GM19467 (cell line): ENCODE measurements around the gene SLC7A8.
"Not testable (repeated sequence)": the region's sequence is repeated elsewhere in the genome, so short reads cannot be mapped to it uniquely, and the experiment has no call there.

ENCODE experiments used
- ATAC-seq: cut with Tn5 transposase; IDR thresholded peaks from one replicate; pipeline ENCODE4 v1.9.1; 2021; ENCODE audit warnings: mild to moderate bottlenecking, moderate library complexity; ENCODE audit not compliant: unreplicated experiment

Gene SLC7A8

GRCh38 chr14:23183479-23183878, at the start of gene SLC7A8:
Gene SLC7A8 (minus strand): TSS chr14:23183660. CDS start chr14:23182914, 746 bp downstream.
- ATAC-seq: no peak

GRCh38 chr14:23232241-23232808, 48.9 kb upstream of the SLC7A8 start:
- not testable (repeated sequence) for ATAC-seq

- no peak for ATAC-seq
Measured at GRCh38 chr14:23228812-23229211, 45.4 kb upstream of the SLC7A8 start.

DNA sequence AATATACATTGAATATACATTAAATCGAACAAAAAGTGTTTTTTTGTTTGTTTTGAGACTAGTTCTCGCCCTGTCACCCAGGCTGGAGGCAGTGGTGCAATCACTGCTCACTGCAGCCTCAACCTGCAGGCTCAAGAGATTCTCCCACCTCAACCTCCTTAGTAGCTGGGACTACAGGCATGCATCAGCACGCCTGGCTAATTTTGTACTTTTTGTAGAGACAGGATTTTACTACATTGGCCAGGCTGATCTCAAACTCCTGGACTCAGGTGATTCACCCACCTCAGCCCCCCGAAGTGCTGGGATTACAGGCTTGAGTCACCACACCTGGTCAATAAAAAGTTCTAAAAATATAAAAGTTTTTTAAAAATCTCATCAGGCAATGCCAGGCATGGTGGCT, 44.1 kb upstream of the SLC7A8 start:
- no peak for ATAC-seq

GRCh38 chr14:23224958-23225357, 41.5 kb upstream of the SLC7A8 start:
- not testable (repeated sequence) for ATAC-seq

GRCh38 chr14:23219075-23219474, 35.6 kb upstream of the SLC7A8 start:
- no peak for ATAC-seq

DNA sequence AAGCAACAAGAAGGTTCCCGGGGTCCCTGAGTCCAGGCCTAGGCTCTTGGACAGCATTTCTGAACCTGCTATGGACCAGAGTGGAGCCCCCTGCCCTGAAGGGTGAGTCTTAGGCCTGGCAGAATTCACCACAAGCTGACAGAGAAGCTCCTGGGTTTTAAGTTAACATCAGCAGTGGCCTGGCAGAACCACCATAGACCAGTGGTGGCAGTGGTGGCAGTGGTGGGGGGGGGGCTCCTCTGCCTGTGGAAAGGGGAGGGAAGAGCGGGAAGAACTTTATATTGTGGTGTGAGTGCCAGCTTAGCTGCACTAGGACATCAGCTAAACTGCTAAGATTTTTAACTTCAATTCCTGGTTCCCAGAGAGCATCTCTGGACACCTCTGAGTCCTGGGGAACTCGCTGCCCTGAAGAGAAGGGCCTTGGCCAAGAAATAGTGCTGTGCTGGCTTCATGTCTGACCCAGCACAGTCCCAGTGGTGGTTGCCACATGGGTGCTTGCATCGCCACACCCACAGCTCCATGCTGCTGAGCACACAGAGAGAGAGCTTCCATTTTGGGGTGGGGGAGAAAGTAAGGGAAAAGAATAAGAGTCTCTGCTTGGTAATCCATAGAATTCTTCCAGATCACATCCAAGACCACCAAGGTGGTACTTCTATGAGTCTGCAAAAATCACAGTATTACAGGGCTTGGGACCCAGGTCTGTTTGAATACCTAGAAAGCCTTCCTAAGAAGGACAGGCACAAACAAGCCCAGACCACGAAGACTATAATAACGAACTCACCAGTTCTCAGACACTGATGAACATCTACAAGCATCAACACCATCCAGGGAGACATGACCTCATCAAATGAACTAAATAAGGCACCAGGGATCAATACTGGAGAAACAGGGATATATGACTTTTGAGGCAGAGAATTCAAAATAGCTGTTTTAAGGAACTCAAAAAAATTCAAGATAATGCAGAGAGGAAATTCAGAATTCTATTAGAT, 33.9 kb upstream of the SLC7A8 start:
- no peak for ATAC-seq

DNA sequence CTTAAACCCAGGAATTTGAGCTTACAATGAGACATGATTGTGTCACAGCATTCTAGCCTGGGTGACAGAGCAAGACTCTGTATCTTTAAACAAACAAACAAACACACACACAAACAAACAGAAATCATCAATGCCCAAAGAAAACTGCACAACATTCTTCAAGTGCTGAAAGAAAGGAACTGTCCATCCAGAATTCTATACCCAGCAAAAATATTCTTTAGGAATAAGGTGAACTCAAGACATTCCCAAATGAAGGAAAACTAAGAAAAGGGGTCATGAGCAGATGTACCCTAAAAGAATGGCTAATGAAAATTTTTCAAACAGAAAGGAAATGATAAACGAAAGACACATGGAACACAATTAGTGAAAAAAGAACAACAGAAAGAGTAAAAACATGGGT, 32.0 kb upstream of the SLC7A8 start:
- ATAC-seq: no peak

DNA sequence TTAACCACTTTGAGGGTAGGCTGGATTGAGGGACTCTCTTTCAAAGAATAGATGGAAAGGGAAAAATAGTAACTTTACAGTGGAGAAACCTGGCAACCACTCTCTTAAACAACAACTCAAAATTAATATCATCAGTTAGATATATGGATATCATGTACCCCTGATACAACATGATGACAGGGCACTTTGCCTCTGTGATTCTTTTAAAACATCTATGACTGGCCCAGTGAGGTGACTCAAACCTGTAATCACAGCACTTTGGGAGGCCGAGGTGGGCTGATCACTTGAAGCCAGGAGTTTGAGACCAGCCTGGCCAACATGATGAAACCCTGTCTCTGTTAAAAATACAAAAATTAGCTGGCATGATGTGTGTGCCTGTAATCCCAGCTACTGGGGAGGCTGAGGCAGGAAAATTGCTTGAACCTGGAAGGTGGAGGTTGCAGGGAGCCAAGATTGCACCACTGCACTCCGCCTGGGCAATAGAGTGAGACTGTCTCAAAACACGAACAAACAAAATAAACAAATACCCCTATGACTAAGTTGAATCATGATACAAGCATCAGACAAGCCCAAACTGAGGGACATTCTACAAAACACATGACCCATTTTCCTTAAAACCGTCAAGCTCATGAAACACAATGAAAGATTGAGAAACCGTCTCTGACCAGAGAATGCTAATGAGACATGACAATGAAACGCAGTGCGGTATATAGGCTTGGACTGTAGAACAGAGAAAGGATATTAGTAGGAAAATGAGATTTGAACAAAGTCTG, 26.4 kb upstream of the SLC7A8 start:
- no peak for ATAC-seq

- ATAC-seq: no peak
Measured at GRCh38 chr14:23208324-23208723, 24.9 kb upstream of the SLC7A8 start.

DNA sequence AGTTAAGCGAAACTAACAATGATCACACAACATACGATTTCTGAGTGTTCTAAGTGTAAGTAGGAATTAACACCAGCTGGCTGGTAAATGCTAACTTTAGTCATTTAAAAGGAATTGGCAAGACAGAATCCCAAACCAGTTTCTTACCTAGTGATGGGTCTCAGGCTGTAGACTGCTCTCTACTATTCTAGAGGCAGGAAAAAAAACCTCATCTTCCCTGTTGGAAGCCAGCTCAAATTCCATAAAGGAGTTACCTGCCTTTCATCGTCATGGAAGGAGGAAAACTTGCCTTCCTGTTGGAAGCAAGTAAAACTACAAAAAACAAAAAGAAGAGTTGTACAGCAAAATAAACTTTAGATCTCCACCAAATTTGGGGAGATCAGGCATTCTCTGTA, 23.7 kb upstream of the SLC7A8 start:
- no peak for ATAC-seq

GRCh38 chr14:23206422-23207145, 23.1 kb upstream of the SLC7A8 start:
- ATAC-seq: no peak

- ATAC-seq: no peak
Measured at GRCh38 chr14:23202001-23202400, 18.5 kb upstream of the SLC7A8 start.

DNA sequence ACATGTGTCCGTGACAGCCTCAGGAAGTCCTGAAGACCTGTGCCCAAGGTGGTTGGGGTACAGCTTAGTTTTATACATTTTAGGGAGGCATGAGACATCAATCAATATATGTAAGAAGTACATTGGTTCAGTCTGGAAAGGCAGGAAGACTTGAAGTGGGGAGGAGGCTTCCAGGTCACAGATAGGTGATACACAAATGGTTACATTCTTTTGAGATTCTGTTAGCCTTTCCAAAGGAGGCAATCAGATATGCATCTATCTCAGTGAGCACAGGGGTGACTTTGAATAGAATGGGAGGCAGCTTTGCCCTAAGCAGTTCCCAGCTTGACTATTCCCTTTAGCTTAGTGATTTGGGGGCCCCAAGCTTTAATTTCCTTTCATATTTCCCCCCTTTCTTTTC, 15.7 kb upstream of the SLC7A8 start:
- ATAC-seq: not testable (repeated sequence)

- not testable (repeated sequence) for ATAC-seq
Measured at GRCh38 chr14:23196487-23196886, 13.0 kb upstream of the SLC7A8 start.

DNA sequence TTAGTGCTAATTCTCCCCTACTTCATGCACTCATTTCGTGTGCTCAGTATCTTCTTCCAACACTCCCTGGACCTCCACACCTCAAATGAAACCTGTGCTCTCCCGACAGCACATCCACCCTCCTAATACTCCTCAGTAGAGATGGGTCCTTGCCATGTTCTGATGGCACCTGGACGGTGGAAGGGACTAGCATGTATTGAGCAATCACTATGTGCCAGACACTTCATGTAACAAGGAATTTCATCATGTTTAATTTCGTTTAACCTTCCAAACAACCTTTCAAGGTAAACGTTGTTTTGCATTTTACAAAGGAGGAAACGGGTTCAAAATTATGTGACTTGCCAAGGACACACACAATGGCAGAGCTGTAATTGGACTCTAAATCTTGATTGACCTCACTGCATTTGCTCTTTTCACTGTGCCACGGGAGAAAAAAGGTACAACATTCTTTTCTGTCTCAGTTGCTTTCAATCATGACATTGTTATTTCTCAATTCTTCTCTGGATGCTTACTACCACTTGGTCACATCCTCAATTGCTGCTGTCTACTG, 12.2 kb upstream of the SLC7A8 start:
- ATAC-seq: no peak

GRCh38 chr14:23193432-23193831, 10.0 kb upstream of the SLC7A8 start:
- no peak for ATAC-seq

DNA sequence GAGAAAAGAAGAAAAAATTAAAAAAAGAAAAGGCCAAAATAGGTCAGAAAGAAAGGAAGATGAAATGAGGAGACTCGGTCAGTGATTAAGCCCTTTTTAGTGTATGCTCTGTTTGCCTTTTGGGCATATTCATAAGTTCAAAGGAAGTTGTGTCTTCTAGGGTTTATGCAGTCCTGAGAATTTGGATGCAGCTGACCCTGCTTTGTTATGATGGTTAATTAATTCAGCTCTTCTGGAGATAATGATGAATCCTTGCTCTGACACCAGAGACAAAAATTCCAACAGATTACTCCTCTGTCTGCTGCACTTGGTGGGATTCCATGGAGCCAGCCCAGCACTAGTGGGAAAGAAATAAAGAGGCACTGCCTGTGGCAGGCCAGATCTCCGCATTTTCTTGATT, 4.5 kb upstream of the SLC7A8 start:
- ATAC-seq: no peak

DNA sequence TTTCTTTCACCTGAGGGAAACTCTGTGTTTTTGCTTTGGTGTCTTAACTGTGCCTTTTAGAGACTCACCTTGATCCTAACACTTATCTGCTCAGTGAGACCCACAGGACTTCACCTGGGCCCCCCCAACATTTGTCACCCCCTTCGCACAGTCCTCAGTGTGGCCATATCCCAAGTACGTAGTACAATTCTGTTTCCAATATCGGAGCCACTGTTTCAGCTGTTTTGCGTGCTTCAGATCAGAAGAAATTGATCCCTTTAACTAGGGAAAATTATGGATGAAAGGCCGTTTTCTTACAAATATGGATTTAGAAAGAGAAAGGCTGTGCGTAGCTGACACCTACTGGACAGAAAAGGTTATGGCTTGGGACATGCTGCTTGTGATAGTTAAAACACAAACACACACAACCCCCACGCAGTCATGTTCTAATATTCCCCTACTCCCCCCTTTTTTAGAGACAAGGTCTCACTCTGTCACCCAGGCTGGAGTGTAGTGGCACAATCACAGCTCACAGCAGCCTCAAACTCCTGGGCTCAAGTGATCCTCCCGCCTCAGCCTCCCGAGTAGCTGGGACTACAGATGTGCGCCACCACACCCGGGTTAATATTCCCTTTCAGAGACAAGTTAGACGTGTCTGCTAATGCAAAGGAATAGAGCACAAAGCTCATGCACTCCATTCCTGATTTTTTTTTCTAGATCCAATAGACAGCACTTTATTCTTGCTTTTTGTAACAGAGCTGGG, 3.6 kb upstream of the SLC7A8 start:
- no peak for ATAC-seq

DNA sequence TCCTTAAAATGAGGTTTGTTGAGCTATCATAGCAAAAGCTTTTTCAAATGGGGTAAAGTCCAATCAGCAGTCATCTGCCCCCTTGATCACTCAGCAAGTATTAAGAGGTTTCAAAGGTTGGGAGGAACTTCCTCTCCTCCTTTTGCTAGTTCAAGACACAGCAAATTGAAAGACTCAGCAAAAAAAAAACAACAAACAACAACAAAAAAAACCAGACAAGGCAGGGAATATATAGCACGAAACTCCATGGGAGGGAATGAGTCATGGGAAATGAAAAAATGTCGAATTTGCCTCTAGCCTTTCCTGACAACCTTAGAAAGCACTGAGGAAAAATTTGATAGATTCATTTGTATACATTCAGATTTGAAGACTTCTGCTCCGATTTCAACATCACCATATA, 1.6 kb upstream of the SLC7A8 start:
- ATAC-seq: no peak
